ENCODE measurements around the gene ANKRD63.
A peak's percentile ranks its signal among the peaks of the same experiment; 100 is the strongest.

The ANKRD63 gene, protein sequence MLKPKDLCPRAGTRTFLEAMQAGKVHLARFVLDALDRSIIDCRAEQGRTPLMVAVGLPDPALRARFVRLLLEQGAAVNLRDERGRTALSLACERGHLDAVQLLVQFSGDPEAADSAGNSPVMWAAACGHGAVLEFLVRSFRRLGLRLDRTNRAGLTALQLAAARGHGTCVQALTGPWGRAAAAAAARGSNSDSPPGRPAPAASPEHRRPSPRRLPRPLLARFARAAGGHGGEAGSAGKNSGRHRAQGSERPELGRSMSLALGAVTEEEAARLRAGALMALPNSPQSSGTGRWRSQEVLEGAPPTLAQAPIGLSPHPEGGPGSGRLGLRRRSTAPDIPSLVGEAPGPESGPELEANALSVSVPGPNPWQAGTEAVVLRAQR

GRCh38 chr15:40282869-40283614, at the start of gene ANKRD63:
Gene ANKRD63, minus strand, starts transcription at chr15:40283064. Its CDS starts 478 bp downstream, at chr15:40282586.
- Histone ChIP-seq H3K79me2 (ENCODE audit: low read length) (no peaks in the 10 kb centered on the region), H3K4me1 (ENCODE audit: low read length) (no peaks in the 10 kb centered on the region), H3F3A (ENCODE audit: insufficient read depth, low read length) (no peaks in the 10 kb centered on the region), H3K4me3 (ENCODE audit: low read length) (peak within 1 kb of the TSS; percentile 64), H3K9me2 (replicated peaks; ENCODE audit: insufficient read depth, low read length) (no peaks in the 10 kb centered on the region), H3K9ac (ENCODE audit: low read length) (peak within 1 kb of the TSS; percentile 10; the same call in 1 of the 2 replicates), H3K9me3 (replicated peaks; ENCODE audit: insufficient read depth, low read length) (no peaks in the 10 kb centered on the region), H3K27me3 (replicated peaks; ENCODE audit: insufficient read depth, low read length) (peaks cover 45% of the 10 kb centered on the region), H4K20me1 (ENCODE audit: insufficient read depth, low read length) (no peaks in the 10 kb centered on the region), H3K4me2 (ENCODE audit: low read depth, low read length) (peak within 1 kb of the TSS; percentile 96), H3K36me3 (replicated peaks; ENCODE audit: insufficient read depth, low read length) (no peaks in the 10 kb centered on the region), H2AFZ (ENCODE audit: low read length) (peak within 1 kb of the TSS; percentile 81), H3K27ac (ENCODE audit: low read length) (no peak within 1 kb of the TSS)
- no peak for DNase-seq
- TF ChIP-seq, protein P1, sequence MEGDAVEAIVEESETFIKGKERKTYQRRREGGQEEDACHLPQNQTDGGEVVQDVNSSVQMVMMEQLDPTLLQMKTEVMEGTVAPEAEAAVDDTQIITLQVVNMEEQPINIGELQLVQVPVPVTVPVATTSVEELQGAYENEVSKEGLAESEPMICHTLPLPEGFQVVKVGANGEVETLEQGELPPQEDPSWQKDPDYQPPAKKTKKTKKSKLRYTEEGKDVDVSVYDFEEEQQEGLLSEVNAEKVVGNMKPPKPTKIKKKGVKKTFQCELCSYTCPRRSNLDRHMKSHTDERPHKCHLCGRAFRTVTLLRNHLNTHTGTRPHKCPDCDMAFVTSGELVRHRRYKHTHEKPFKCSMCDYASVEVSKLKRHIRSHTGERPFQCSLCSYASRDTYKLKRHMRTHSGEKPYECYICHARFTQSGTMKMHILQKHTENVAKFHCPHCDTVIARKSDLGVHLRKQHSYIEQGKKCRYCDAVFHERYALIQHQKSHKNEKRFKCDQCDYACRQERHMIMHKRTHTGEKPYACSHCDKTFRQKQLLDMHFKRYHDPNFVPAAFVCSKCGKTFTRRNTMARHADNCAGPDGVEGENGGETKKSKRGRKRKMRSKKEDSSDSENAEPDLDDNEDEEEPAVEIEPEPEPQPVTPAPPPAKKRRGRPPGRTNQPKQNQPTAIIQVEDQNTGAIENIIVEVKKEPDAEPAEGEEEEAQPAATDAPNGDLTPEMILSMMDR (IDR thresholded peaks at IDR 0.05; ENCODE audit: low read length), result no peak
- TF ChIP-seq EZH2phosphoT487 (IDR thresholded peaks at IDR 0.05; ENCODE audit: low read length) (no peak), EZH2 (optimal IDR thresholded peaks at IDR 0.05; ENCODE audit: low read depth, low read length) (no peak)

DNA sequence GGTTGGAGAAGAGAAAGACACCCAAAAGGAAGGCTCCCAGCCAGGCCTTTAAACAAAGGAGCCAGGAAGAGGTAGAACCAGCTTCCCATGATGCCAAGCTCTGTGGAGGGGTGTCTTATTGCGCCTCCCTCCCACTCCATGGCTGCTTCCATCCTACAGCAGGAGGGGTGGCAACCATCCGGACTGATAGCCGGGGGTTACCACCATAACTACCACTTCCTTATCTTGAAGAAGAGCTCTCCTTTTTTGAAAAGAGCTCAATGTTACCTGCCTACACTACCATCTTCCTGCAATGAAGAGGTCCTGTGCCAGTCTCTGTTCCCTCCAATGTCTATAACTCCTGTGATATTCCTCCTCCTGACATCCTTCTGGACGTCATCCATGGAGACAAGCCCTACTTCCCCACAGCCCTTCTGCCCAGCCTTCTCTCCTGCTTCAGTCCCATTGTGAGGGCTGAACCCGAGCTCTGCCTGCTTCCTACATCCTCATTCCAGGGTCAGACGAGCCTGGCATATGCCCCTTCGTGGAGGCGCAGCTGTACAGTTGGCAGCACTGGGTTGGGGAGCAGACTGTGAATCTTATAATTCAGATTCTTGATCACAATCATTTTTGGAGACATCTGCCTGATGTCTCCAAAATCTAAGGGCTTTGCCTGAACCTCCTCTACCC, 49.4 kb upstream of the ANKRD63 start:
- H3F3A ChIP-seq (ENCODE audit: insufficient read depth, low read length), result peaks cover 22% of the 10 kb centered on the region
- H3K9me2 ChIP-seq (replicated peaks; ENCODE audit: insufficient read depth, low read length), result no peaks in the 10 kb centered on the region
- no peak overlapping the region for H3K9ac ChIP-seq (ENCODE audit: low read length)
- no peak overlapping the region for H3K27ac ChIP-seq (ENCODE audit: low read length)
- H3K4me2 ChIP-seq (ENCODE audit: low read depth, low read length), result no peak overlapping the region
- no peaks in the 10 kb centered on the region for H3K9me3 ChIP-seq (replicated peaks; ENCODE audit: insufficient read depth, low read length)
- H2AFZ ChIP-seq (ENCODE audit: low read length), result no peak overlapping the region
- H3K27me3 ChIP-seq (replicated peaks; ENCODE audit: insufficient read depth, low read length), result no peaks in the 10 kb centered on the region
- H3K79me2 ChIP-seq (ENCODE audit: low read length), result peaks cover 9% of the 10 kb centered on the region; the same call in 1 of the 2 replicates
- no peaks in the 10 kb centered on the region for H3K36me3 ChIP-seq (replicated peaks; ENCODE audit: insufficient read depth, low read length)
- peaks cover 37% of the 10 kb centered on the region for H3K4me1 ChIP-seq (ENCODE audit: low read length)
- no peak overlapping the region for H3K4me3 ChIP-seq (ENCODE audit: low read length)
- TF ChIP-seq EZH2 (optimal IDR thresholded peaks at IDR 0.05; ENCODE audit: low read depth, low read length) (no peak), EZH2phosphoT487 (IDR thresholded peaks at IDR 0.05; ENCODE audit: low read length) (no peak)
- TF ChIP-seq, protein P1 (IDR thresholded peaks at IDR 0.05; ENCODE audit: low read length), result no peak
- no peaks in the 10 kb centered on the region for H4K20me1 ChIP-seq (ENCODE audit: insufficient read depth, low read length)
- DNase-seq, result no peak

GRCh38 chr15:40331637-40332036, 48.8 kb upstream of the ANKRD63 start:
- no peak for TF ChIP-seq EZH2phosphoT487 (IDR thresholded peaks at IDR 0.05; ENCODE audit: low read length)
- TF ChIP-seq EZH2 (optimal IDR thresholded peaks at IDR 0.05; ENCODE audit: low read depth, low read length), result no peak
- TF ChIP-seq, protein P1 (IDR thresholded peaks at IDR 0.05; ENCODE audit: low read length), result no peak
- no peak overlapping the region for H2AFZ ChIP-seq (ENCODE audit: low read length)
- H4K20me1 ChIP-seq (ENCODE audit: insufficient read depth, low read length), result no peaks in the 10 kb centered on the region
- no peak overlapping the region for H3K4me2 ChIP-seq (ENCODE audit: low read depth, low read length)
- H3K27ac ChIP-seq (ENCODE audit: low read length), result no peak overlapping the region
- peaks cover 43% of the 10 kb centered on the region for H3K4me1 ChIP-seq (ENCODE audit: low read length)
- no peak for DNase-seq
- no peaks in the 10 kb centered on the region for H3K9me2 ChIP-seq (replicated peaks; ENCODE audit: insufficient read depth, low read length)
- no peaks in the 10 kb centered on the region for H3K9me3 ChIP-seq (replicated peaks; ENCODE audit: insufficient read depth, low read length)
- no peak overlapping the region for H3K9ac ChIP-seq (ENCODE audit: low read length)
- peaks cover 28% of the 10 kb centered on the region for H3F3A ChIP-seq (ENCODE audit: insufficient read depth, low read length)
- peaks cover 14% of the 10 kb centered on the region for H3K79me2 ChIP-seq (ENCODE audit: low read length)
- no peaks in the 10 kb centered on the region for H3K36me3 ChIP-seq (replicated peaks; ENCODE audit: insufficient read depth, low read length)
- H3K27me3 ChIP-seq (replicated peaks; ENCODE audit: insufficient read depth, low read length), result no peaks in the 10 kb centered on the region
- no peak overlapping the region for H3K4me3 ChIP-seq (ENCODE audit: low read length)
